HG03460 (cell line): ENCODE results near the gene RANBP3L.
"Not testable (repeated sequence)": the region's sequence is repeated elsewhere in the genome, so short reads cannot be mapped to it uniquely, and the experiment has no call there.

Experiments
- ATAC-seq: cut with Tn5 transposase; IDR thresholded peaks from one replicate; pipeline ENCODE4 v1.9.1; 2021; ENCODE audit not compliant: unreplicated experiment

RANBP3L gene

GRCh38 chr5:36285837-36286615 is 15.7 kb downstream of the RANBP3L start:
- ATAC-seq = no peak

GRCh38 chr5:36283775-36284174 is 17.9 kb downstream of the RANBP3L start:
- not testable (repeated sequence) for ATAC-seq

- ATAC-seq = no peak
Measured at GRCh38 chr5:36281626-36282025, 20.1 kb downstream of the RANBP3L start.

GRCh38 chr5:36279054-36279698 is 22.5 kb downstream of the RANBP3L start:
- ATAC-seq = no peak

GRCh38 chr5:36277521-36278176 is 24.1 kb downstream of the RANBP3L start:
- no peak for ATAC-seq

GRCh38 chr5:36276864-36277263 is 24.8 kb downstream of the RANBP3L start:
- no peak for ATAC-seq

- no peak for ATAC-seq
Measured at GRCh38 chr5:36273809-36274526, 27.7 kb downstream of the RANBP3L start.

- no peak for ATAC-seq
Measured at GRCh38 chr5:36272136-36272690, 29.5 kb downstream of the RANBP3L start.

- ATAC-seq = no peak
Measured at GRCh38 chr5:36270876-36271575, 30.7 kb downstream of the RANBP3L start.

- no peak for ATAC-seq
Measured at GRCh38 chr5:36270175-36270574, 31.5 kb downstream of the RANBP3L start.

GRCh38 chr5:36269478-36269877 is 32.2 kb downstream of the RANBP3L start:
- ATAC-seq = no peak

GRCh38 chr5:36267905-36268304 is 33.8 kb downstream of the RANBP3L start:
- no peak for ATAC-seq

- ATAC-seq = no peak
Measured at GRCh38 chr5:36264202-36264760, 37.4 kb downstream of the RANBP3L start.

GRCh38 chr5:36261186-36261585 is 40.5 kb downstream of the RANBP3L start:
- no peak for ATAC-seq

GRCh38 chr5:36253575-36253974 is 48.1 kb downstream of the RANBP3L start:
- ATAC-seq = no peak

GRCh38 chr5:36252722-36253365 is 48.9 kb downstream of the RANBP3L start:
- no peak for ATAC-seq

GRCh38 chr5:36251218-36251617 is 50.5 kb downstream of the RANBP3L start:
- ATAC-seq = no peak

GRCh38 chr5:36250427-36250826 is 51.3 kb downstream of the RANBP3L start:
- ATAC-seq = no peak

GRCh38 chr5:36246036-36246800 is 55.5 kb downstream of the RANBP3L start:
- ATAC-seq = no peak
